Endothelial cell of umbilical vein (primary cell): ENCODE measurements around the gene EFCAB5.

Source experiments
- EZH2 ChIP-seq: IDR thresholded peaks from 2 replicates; pipeline ENCODE4 v1.6.1; 2012; ENCODE audit warnings: borderline replicate concordance, low read depth, mild to moderate bottlenecking, moderate library complexity, low read length, inconsistent platforms; ENCODE audit not compliant: severe bottlenecking
- FOS ChIP-seq: IDR thresholded peaks from 2 replicates; pipeline ENCODE4 v1.6.1; 2011; ENCODE audit warnings: mild to moderate bottlenecking, low read length, moderate library complexity, borderline replicate concordance; ENCODE audit not compliant: insufficient read depth
- GATA2 ChIP-seq: IDR thresholded peaks from 2 replicates; pipeline ENCODE4 v1.7.0; 2011; ENCODE audit warnings: low read depth, mild to moderate bottlenecking, moderate library complexity, mixed read lengths, low read length; ENCODE audit not compliant: insufficient read length, insufficient read depth
- JUN ChIP-seq: IDR thresholded peaks from 2 replicates; pipeline ENCODE4 v1.6.1; 2011; ENCODE audit warnings: borderline replicate concordance, low read depth; ENCODE audit not compliant: insufficient read length, insufficient read depth
- MYC ChIP-seq: IDR thresholded peaks from one replicate; pipeline ENCODE4 v1.6.1; 2011; ENCODE audit warnings: mild to moderate bottlenecking, low read depth, low read length
- POLR2A ChIP-seq: IDR thresholded peaks from 2 replicates; pipeline ENCODE4 v1.6.1; 2012; ENCODE audit warnings: low read depth, mild to moderate bottlenecking, control low read depth, low read length
- POLR2AphosphoS5 ChIP-seq: IDR thresholded peaks from 2 replicates; pipeline ENCODE4 v1.6.1; 2012; ENCODE audit warnings: low read depth, mild to moderate bottlenecking, control low read depth, low read length, moderate library complexity; ENCODE audit not compliant: insufficient read depth
- TF ChIP-seq, protein P1 (sequence below), 2 donors: IDR thresholded peaks; 1 replicate in 1 of 2; 2 replicates in 1 of 2; pipeline ENCODE4 v1.5.1; 2011; ENCODE audit warnings: low read length in 2 of 2, mild to moderate bottlenecking in 2 of 2, moderate library complexity in 2 of 2, control low read depth in 1 of 2, inconsistent platforms in 1 of 2, low read depth in 1 of 2; ENCODE audit not compliant: insufficient read depth in 1 of 2; ENCODE audit errors: extremely low read depth in 1 of 2
- TF ChIP-seq, protein P2 (sequence below): IDR thresholded peaks from 2 replicates; pipeline ENCODE4 v1.6.1; 2011; ENCODE audit not compliant: insufficient read depth, insufficient read length

DNA sequence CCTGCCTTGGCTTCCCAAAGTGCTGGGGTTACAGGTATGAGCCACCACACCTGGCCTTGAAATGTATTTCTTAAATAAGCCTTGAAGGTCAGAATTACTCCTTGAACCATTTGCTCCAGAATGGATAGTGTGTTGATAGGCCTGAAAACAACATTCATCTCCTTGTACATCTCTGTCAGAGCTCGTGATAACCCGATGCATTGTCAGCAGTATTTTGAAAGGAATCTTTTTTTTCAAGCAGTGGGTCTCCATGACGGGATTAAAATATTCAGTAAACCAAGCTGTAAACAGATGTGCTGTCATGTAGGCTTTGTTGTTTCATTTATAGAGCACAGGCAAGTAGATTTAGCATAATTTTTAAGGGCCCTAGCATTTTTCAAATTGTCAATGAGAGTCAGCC lies 191.8 kb downstream of the EFCAB5 start:
- TF ChIP-seq, protein P1, sequence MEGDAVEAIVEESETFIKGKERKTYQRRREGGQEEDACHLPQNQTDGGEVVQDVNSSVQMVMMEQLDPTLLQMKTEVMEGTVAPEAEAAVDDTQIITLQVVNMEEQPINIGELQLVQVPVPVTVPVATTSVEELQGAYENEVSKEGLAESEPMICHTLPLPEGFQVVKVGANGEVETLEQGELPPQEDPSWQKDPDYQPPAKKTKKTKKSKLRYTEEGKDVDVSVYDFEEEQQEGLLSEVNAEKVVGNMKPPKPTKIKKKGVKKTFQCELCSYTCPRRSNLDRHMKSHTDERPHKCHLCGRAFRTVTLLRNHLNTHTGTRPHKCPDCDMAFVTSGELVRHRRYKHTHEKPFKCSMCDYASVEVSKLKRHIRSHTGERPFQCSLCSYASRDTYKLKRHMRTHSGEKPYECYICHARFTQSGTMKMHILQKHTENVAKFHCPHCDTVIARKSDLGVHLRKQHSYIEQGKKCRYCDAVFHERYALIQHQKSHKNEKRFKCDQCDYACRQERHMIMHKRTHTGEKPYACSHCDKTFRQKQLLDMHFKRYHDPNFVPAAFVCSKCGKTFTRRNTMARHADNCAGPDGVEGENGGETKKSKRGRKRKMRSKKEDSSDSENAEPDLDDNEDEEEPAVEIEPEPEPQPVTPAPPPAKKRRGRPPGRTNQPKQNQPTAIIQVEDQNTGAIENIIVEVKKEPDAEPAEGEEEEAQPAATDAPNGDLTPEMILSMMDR (IDR thresholded peaks at IDR 0.05; ENCODE audit: extremely low read depth in 1 of 2, insufficient read depth in 1 of 2, low read depth in 1 of 2, low read length in 2 of 2), result no peak
- TF ChIP-seq MYC (no peak), FOS (no peak), POLR2AphosphoS5 (no peak), POLR2A (no peak), EZH2 (no peak), JUN (no peak), GATA2 (no peak)
- TF ChIP-seq, protein P2, sequence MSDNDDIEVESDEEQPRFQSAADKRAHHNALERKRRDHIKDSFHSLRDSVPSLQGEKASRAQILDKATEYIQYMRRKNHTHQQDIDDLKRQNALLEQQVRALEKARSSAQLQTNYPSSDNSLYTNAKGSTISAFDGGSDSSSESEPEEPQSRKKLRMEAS, result no peak
